ENCODE measurements around the gene PIGU.
A peak's percentile ranks its signal among the peaks of the same experiment; 100 is the strongest.

The PIGU gene

DNA sequence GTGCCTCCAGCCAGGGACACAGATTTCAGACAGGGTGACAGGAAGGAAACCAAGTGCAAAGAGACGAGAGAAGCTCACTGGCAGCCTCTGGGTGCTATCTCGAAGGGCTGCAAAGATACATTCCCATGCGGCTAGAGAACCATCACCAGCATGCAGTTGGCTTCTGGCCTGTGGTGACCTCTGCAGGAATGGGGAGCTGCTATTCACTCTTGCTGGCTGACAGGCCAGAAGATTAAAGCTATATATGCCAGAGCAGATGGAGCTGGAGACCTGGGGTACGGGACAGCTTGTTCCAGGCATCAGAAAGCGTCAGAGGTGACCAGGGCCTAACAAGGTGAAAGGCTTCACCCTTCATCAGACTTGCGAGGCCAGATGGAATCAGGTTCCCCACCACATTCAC is 98.4 kb downstream of the PIGU start:
- Histone ChIP-seq H3K36me3 (no peaks in the 10 kb centered on the region; the same call in none of the 2 replicates), H3K27me3 (ENCODE audit: insufficient read depth, low read depth, severe bottlenecking) (no peaks in the 10 kb centered on the region), H3K4me3 (ENCODE audit: low read depth, low read length) (no peak overlapping the region), H3K27ac (no peak overlapping the region), H3K9me3 (ENCODE audit: severe bottlenecking) (no peaks in the 10 kb centered on the region)
- TF ChIP-seq, protein P1, sequence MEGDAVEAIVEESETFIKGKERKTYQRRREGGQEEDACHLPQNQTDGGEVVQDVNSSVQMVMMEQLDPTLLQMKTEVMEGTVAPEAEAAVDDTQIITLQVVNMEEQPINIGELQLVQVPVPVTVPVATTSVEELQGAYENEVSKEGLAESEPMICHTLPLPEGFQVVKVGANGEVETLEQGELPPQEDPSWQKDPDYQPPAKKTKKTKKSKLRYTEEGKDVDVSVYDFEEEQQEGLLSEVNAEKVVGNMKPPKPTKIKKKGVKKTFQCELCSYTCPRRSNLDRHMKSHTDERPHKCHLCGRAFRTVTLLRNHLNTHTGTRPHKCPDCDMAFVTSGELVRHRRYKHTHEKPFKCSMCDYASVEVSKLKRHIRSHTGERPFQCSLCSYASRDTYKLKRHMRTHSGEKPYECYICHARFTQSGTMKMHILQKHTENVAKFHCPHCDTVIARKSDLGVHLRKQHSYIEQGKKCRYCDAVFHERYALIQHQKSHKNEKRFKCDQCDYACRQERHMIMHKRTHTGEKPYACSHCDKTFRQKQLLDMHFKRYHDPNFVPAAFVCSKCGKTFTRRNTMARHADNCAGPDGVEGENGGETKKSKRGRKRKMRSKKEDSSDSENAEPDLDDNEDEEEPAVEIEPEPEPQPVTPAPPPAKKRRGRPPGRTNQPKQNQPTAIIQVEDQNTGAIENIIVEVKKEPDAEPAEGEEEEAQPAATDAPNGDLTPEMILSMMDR (IDR thresholded peaks at IDR 0.05; ENCODE audit: low read depth, low read length): 0 out of 2 replicates have a peak, but pooled peaks have one; percentile 17
- peak; percentile 86 for DNase-seq

DNA sequence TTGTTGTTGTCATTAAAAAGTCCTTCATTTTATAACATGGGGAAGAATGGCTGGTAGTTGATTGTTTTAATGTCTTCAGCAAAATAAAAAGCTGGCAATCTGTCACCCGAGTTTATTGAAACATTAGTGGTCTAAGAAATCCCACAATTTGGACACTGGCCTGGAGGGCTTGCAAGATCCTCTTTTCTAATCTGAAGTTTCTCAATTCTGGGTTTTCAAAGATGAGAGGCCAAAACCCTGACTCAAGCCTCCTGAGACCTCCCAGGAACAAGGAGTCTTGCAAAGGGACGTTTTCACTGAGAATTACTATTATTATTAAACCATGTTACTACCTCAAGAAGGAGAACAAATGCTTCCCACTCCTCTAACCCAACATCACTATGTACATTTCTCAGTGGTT is 98.9 kb downstream of the PIGU start:
- no peak for DNase-seq
- Histone ChIP-seq H3K27ac (no peak overlapping the region), H3K27me3 (ENCODE audit: insufficient read depth, low read depth, severe bottlenecking) (no peaks in the 10 kb centered on the region)

GRCh38 chr20:34577061-34577460 is 99.8 kb downstream of the PIGU start:
- Histone ChIP-seq H3K4me3 (ENCODE audit: low read depth, low read length) (no peak overlapping the region), H3K27me3 (ENCODE audit: insufficient read depth, low read depth, severe bottlenecking) (no peaks in the 10 kb centered on the region), H3K9me3 (ENCODE audit: severe bottlenecking) (no peaks in the 10 kb centered on the region), H3K27ac (no peak overlapping the region), H3K36me3 (peaks cover 3% of the 10 kb centered on the region)
- TF ChIP-seq, protein P1 (IDR thresholded peaks at IDR 0.05; ENCODE audit: low read depth, low read length): no peak
- DNase-seq: no peak

More for the DNA sequence above, 98.9 kb downstream of the PIGU start:
- TF ChIP-seq, protein P1 (IDR thresholded peaks at IDR 0.05; ENCODE audit: low read depth, low read length): no peak
- Histone ChIP-seq H3K4me3 (ENCODE audit: low read depth, low read length) (no peak overlapping the region), H3K9me3 (ENCODE audit: severe bottlenecking) (no peaks in the 10 kb centered on the region), H3K36me3 (no peaks in the 10 kb centered on the region; the same call in none of the 2 replicates)

DNA sequence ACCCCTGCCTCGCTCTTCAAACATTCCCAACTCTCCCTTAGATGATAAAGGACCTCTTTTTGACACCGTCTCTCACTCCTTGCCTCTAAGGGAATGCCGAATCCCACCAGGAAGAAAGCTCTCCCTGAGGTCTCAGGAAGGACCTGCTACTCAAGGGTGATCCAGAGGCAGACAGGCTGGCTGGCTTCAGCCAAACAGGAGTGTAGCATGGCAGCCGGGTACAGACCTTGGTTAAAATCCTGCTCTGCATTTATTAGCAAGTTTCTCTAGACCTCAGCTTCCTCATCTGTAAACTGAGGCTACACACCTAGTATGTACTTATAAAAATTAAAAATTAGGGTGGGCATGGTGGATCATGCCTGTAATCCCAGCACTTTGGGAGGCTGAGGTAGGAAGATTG is 101.1 kb downstream of the PIGU start:
- TF ChIP-seq, protein P1 (IDR thresholded peaks at IDR 0.05; ENCODE audit: low read depth, low read length): no peak

DNA sequence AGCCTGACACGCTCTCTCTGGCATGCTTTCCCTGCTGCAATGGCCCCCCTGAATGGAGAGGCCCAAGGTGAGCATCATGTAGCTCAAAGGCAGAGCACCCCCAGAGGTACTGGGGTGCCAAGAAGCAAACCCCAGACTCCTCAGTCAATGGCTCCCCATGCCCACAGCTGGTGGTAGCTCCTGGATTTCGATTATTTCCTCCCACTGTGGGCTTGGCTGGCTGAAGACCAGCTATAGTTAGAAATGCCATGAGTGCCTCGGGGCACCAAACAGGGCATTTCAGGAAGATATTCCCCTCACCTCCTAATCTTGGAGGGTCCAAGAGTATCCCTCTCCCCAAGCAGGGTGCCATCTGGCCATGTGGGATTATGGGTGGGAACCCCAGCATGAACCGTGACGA is 101.6 kb downstream of the PIGU start:
- TF ChIP-seq, protein P1 (IDR thresholded peaks at IDR 0.05; ENCODE audit: low read depth, low read length): no peak
- no peaks in the 10 kb centered on the region for H3K27me3 ChIP-seq (ENCODE audit: insufficient read depth, low read depth, severe bottlenecking)
- H3K9me3 ChIP-seq (ENCODE audit: severe bottlenecking): no peaks in the 10 kb centered on the region
- DNase-seq: no peak
- no peak overlapping the region for H3K27ac ChIP-seq
- H3K36me3 ChIP-seq: peaks cover 3% of the 10 kb centered on the region
- H3K4me3 ChIP-seq (ENCODE audit: low read depth, low read length): no peak overlapping the region

More for the DNA sequence above, 101.1 kb downstream of the PIGU start:
- Histone ChIP-seq H3K4me3 (ENCODE audit: low read depth, low read length) (no peak overlapping the region), H3K9me3 (ENCODE audit: severe bottlenecking) (no peaks in the 10 kb centered on the region), H3K36me3 (peaks cover 3% of the 10 kb centered on the region), H3K27me3 (ENCODE audit: insufficient read depth, low read depth, severe bottlenecking) (no peaks in the 10 kb centered on the region), H3K27ac (no peak overlapping the region)
- no peak for DNase-seq

- Histone ChIP-seq H3K9me3 (ENCODE audit: severe bottlenecking) (no peaks in the 10 kb centered on the region), H3K4me3 (ENCODE audit: low read depth, low read length) (no peak overlapping the region), H3K27me3 (ENCODE audit: insufficient read depth, low read depth, severe bottlenecking) (no peaks in the 10 kb centered on the region), H3K36me3 (peaks cover 3% of the 10 kb centered on the region; the same call in 1 of the 2 replicates), H3K27ac (no peak overlapping the region)
- DNase-seq: no peak
- TF ChIP-seq, protein P1 (IDR thresholded peaks at IDR 0.05; ENCODE audit: low read depth, low read length): no peak
Measured at GRCh38 chr20:34574861-34575260, 102.0 kb downstream of the PIGU start.
